ENCODE data around the gene FRMD4A.
"Not testable (repeated sequence)": the region's sequence is repeated elsewhere in the genome, so short reads cannot be mapped to it uniquely, and the experiment has no call there.

DNA sequence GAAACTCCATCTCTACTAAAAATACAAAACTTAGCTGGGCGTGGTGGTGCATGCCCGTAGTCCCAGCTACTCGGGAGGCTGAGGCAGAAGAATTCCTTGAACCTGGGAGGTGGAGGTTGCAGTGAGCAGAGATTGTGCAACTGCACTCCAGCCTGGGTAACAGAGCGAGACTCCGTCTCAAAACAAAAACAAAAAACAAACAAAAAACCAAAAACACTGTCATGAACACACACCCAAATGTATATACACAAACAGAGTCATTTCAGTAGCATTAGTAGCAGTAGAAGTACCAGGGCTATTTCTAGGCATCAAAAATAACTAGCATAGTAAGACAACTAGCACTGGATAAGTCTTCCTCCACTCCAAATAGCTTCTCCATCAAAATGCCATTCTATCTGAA, 263.1 kb downstream of the FRMD4A start:
- TF ChIP-seq, protein P1, sequence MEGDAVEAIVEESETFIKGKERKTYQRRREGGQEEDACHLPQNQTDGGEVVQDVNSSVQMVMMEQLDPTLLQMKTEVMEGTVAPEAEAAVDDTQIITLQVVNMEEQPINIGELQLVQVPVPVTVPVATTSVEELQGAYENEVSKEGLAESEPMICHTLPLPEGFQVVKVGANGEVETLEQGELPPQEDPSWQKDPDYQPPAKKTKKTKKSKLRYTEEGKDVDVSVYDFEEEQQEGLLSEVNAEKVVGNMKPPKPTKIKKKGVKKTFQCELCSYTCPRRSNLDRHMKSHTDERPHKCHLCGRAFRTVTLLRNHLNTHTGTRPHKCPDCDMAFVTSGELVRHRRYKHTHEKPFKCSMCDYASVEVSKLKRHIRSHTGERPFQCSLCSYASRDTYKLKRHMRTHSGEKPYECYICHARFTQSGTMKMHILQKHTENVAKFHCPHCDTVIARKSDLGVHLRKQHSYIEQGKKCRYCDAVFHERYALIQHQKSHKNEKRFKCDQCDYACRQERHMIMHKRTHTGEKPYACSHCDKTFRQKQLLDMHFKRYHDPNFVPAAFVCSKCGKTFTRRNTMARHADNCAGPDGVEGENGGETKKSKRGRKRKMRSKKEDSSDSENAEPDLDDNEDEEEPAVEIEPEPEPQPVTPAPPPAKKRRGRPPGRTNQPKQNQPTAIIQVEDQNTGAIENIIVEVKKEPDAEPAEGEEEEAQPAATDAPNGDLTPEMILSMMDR (conservative IDR thresholded peaks at IDR 0.05 in 1 of 2, IDR thresholded peaks at IDR 0.05 in 1 of 2; ENCODE audit: extremely low read depth in 1 of 2, insufficient read depth in 1 of 2, low read depth in 1 of 2, low read length in 2 of 2): not testable (repeated sequence)
- TF ChIP-seq EZH2 (IDR thresholded peaks at IDR 0.05; ENCODE audit: borderline replicate concordance, low read length): not testable (repeated sequence)
